ENCODE data around the gene TC2N.

DNA sequence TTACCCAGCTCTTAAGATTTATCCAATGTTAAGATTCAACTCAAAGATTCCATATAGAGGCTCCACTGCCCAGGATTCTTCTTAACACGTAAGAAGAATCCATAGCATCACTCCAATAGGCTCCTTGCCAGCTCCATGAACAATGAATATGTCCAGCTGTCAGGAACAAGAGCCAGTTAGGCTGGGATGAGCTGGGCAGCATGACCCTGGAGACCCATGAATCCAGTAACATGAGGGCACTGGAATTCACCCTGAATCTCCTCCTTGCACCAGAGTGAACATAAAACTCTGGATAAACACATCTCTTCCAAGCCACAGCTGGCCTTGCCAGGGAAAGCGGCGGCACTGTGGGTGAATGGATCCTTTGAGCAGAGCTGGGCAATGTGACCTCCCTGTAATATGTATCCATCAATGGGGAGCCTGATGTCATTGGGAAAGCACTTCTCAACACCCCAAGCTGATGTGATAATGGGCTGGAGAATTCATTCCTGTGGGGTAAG lies 24.4 kb upstream of the TC2N start:
- TF ChIP-seq TAF1 (IDR thresholded peaks at IDR 0.05; ENCODE audit: low read depth): no peak
- no peak for TF ChIP-seq CTCF (IDR thresholded peaks at IDR 0.05; ENCODE audit: poor library complexity, severe bottlenecking)
- no peak for TF ChIP-seq SMC3 (conservative IDR thresholded peaks at IDR 0.05; ENCODE audit: poor library complexity)
- no peak for TF ChIP-seq MXI1 (conservative IDR thresholded peaks at IDR 0.05; ENCODE audit: poor library complexity, severe bottlenecking)

Data from neural cell (in vitro differentiated cells).